GM21717 (cell line): ENCODE data around the gene ITGA6.

Source experiments
- ATAC-seq: cut with Tn5 transposase; IDR thresholded peaks from one replicate; pipeline ENCODE4 v1.9.1; 2021; ENCODE audit warnings: mild to moderate bottlenecking, moderate library complexity; ENCODE audit not compliant: unreplicated experiment

The ITGA6 gene

GRCh38 chr2:172427256-172427989, at the start of gene ITGA6:
Gene ITGA6 (plus strand): TSS chr2:172427586.
- no peak for ATAC-seq

GRCh38 chr2:172380436-172381274, 46.7 kb upstream of the ITGA6 start:
- no peak for ATAC-seq

GRCh38 chr2:172381275-172382027, 45.9 kb upstream of the ITGA6 start:
- no peak for ATAC-seq

GRCh38 chr2:172387361-172387760, 40.0 kb upstream of the ITGA6 start:
- ATAC-seq, result no peak

GRCh38 chr2:172389685-172390339, 37.6 kb upstream of the ITGA6 start:
- ATAC-seq, result no peak

GRCh38 chr2:172394002-172394401, 33.4 kb upstream of the ITGA6 start:
- ATAC-seq, result no peak

GRCh38 chr2:172395503-172395902, 31.9 kb upstream of the ITGA6 start:
- ATAC-seq, result no peak

- no peak for ATAC-seq
Measured at GRCh38 chr2:172397148-172397834, 30.1 kb upstream of the ITGA6 start.

GRCh38 chr2:172398440-172398839, 28.9 kb upstream of the ITGA6 start:
- ATAC-seq, result no peak

GRCh38 chr2:172399765-172400164, 27.6 kb upstream of the ITGA6 start:
- no peak for ATAC-seq

- ATAC-seq, result no peak
Measured at GRCh38 chr2:172402198-172402597, 25.2 kb upstream of the ITGA6 start.

GRCh38 chr2:172403402-172403801, 24.0 kb upstream of the ITGA6 start:
- no peak for ATAC-seq

- no peak for ATAC-seq
Measured at GRCh38 chr2:172403881-172404468, 23.4 kb upstream of the ITGA6 start.

GRCh38 chr2:172404824-172405223, 22.6 kb upstream of the ITGA6 start:
- no peak for ATAC-seq

GRCh38 chr2:172405673-172406072, 21.7 kb upstream of the ITGA6 start:
- no peak for ATAC-seq

- ATAC-seq, result no peak
Measured at GRCh38 chr2:172408143-172408766, 19.1 kb upstream of the ITGA6 start.

- no peak for ATAC-seq
Measured at GRCh38 chr2:172409042-172409441, 18.3 kb upstream of the ITGA6 start.

GRCh38 chr2:172412984-172413492, 14.3 kb upstream of the ITGA6 start:
- ATAC-seq, result no peak

- ATAC-seq, result no peak
Measured at GRCh38 chr2:172415157-172415864, 12.1 kb upstream of the ITGA6 start.
